ENCODE results near the gene MAP3K5. TPM values are rescaled to one million over a fixed set of nuclear protein-coding genes. Genes with fewer than 3 reads are reported as not detected.

The MAP3K5 gene
- total and polyA plus RNA-seq, 2 donors (not counting 3 experiments of a cell fraction or from before 2014, with no cell fraction given) = 1.5 to 7.0 TPM

GRCh38 chr6:136528477-136528876 lies 263.8 kb downstream of the MAP3K5 start:
- DNase-seq (ENCODE audit: low read depth, low spot score) (no peak), FAIRE-seq (no peak)
- no peaks in the 10 kb centered on the region for H3K9me1 ChIP-seq (replicated peaks; ENCODE audit: control insufficient read depth, extremely low read depth, insufficient read depth, low read length)
- H3K27me3 ChIP-seq (ENCODE audit: control insufficient read depth in 2 of 2, insufficient read depth in 2 of 2, low read length in 2 of 2) = peaks cover 7 to 18% of the 10 kb centered on the region in 2 experiments
- ChIA-PET POLR2A (no interaction called here), CTCF (no interaction called here)
- dilution Hi-C loops (cut with MboI; ENCODE audit: extremely low pct_ligation_motif_present, low sequenced_read_pairs) = no loop called here
- no peak overlapping the region for H3K4me3 ChIP-seq (replicated peaks in 1 of 3; ENCODE audit: insufficient read depth in 1 of 3, low read depth in 1 of 3, low read length in 3 of 3)
- no peaks in the 10 kb centered on the region for H3K4me1 ChIP-seq (ENCODE audit: control insufficient read depth, extremely low read depth, insufficient read depth, low read length)
- no peak for TF ChIP-seq FOS (IDR thresholded peaks at IDR 0.05; ENCODE audit: borderline replicate concordance, insufficient read depth, low read length)
- no peak for TF ChIP-seq MAX (IDR thresholded peaks at IDR 0.05; ENCODE audit: insufficient read depth, insufficient read length)
- TF ChIP-seq MYC (IDR thresholded peaks at IDR 0.05; ENCODE audit: low read depth, low read length) = no peak
- TF ChIP-seq POLR2AphosphoS5 (IDR thresholded peaks at IDR 0.05; ENCODE audit: insufficient read depth, low read depth, low read length) = no peak
- TF ChIP-seq EZH2 (IDR thresholded peaks at IDR 0.05; ENCODE audit: borderline replicate concordance, low read depth, low read length, severe bottlenecking) = no peak
- no peak for TF ChIP-seq GATA2 (IDR thresholded peaks at IDR 0.05; ENCODE audit: insufficient read depth, insufficient read length, low read depth, low read length)
- no peak for TF ChIP-seq JUN (IDR thresholded peaks at IDR 0.05; ENCODE audit: borderline replicate concordance, insufficient read depth, insufficient read length, low read depth)
- no peak for TF ChIP-seq POLR2A (IDR thresholded peaks at IDR 0.05; ENCODE audit: low read depth, low read length)
- TF ChIP-seq CTCF (IDR thresholded peaks at IDR 0.05; ENCODE audit: extremely low read depth in 1 of 2, insufficient read depth in 1 of 2, low read depth in 1 of 2, low read length in 2 of 2) = no peak
- no peaks in the 10 kb centered on the region for H3K9me3 ChIP-seq (replicated peaks; ENCODE audit: control insufficient read depth, insufficient read depth, low read length)
- BruUV-seq (replicated peaks) = no TSS peak
- H2AFZ ChIP-seq (ENCODE audit: low read depth, low read length) = no peak overlapping the region
- H3K36me3 ChIP-seq (ENCODE audit: control insufficient read depth in 2 of 2, extremely low read depth in 1 of 2, insufficient read depth in 2 of 2, low read length in 2 of 2) = no peaks in the 10 kb centered on the region
- no peaks in the 10 kb centered on the region for H3K79me2 ChIP-seq (ENCODE audit: control insufficient read depth, insufficient read depth, low read length)
- no peak overlapping the region for H3K4me2 ChIP-seq (ENCODE audit: insufficient read depth, low read length)
- no peak overlapping the region for H3K9ac ChIP-seq (replicated peaks; ENCODE audit: extremely low read depth, insufficient read depth, low read length)
- H3K27ac ChIP-seq (ENCODE audit: insufficient read depth, low read depth, low read length) = no peak overlapping the region
- no peaks in the 10 kb centered on the region for H4K20me1 ChIP-seq (replicated peaks; ENCODE audit: control insufficient read depth, extremely low read depth, insufficient read depth, low read length)
- intact Hi-C loops (cut with micrococcal nuclease) = no loop called here

All from endothelial cell of umbilical vein (primary cell).